ENCODE results near the gene CD27. TPM values are rescaled to one million over a fixed set of nuclear protein-coding genes. Genes with fewer than 3 reads are reported as not detected.

The CD27 gene
- polyA plus RNA-seq, 3 donors, result 0.08 to 1.2 (median 0.88) TPM

- H3K27ac ChIP-seq (ENCODE audit: low read depth in 1 of 2, low read length in 2 of 2), result peak overlapping the region in 1 of 2 donors; percentile 15
- H3K27ac Mint-ChIP-seq, result peak overlapping the region in 4 of 7 donors; percentile 18 to 60 (median 53)
- no peaks in the 10 kb centered on the region for H3K36me3 ChIP-seq (replicated peaks in 1 of 2; ENCODE audit: control insufficient read depth in 1 of 2, insufficient read depth in 2 of 2, low read length in 2 of 2)
- intact Hi-C loops (cut with micrococcal nuclease), result loop anchor here in 1 of 2 donors (5.0 kb wide), 1 partner anchor 118 kb away; no protein-coding TSS in a partner anchor
- TF ChIP-seq CTCF (IDR thresholded peaks at IDR 0.05), result no peak
- peaks cover 0 to 4% (median 0%) of the 10 kb centered on the region in 3 donors for H3K27me3 Mint-ChIP-seq (ENCODE audit: low read depth in 3 of 3)
- no peak overlapping the region for H3K4me3 ChIP-seq (replicated peaks in 1 of 3; ENCODE audit: low read depth in 2 of 3, low read length in 3 of 3)
- H3K9ac ChIP-seq (ENCODE audit: insufficient read depth, low read length, poor library complexity, severe bottlenecking), result no peak overlapping the region
- no peaks in the 10 kb centered on the region for H3K9me3 Mint-ChIP-seq
- no peaks in the 10 kb centered on the region for H3K79me2 ChIP-seq (ENCODE audit: insufficient read depth, low read length)
- 52% methylated on average over 4 of the region's 6 CpGs for WGBS (ENCODE audit: insufficient coverage)
- no peak overlapping the region for H2AFZ ChIP-seq (ENCODE audit: insufficient read depth, low read depth, low read length, poor library complexity, severe bottlenecking)
- no peaks in the 10 kb centered on the region for H3K9me3 ChIP-seq (replicated peaks in 1 of 2; ENCODE audit: control insufficient read depth in 1 of 2, insufficient read depth in 1 of 2, low read length in 2 of 2)
- no peak overlapping the region for H3K4me3 Mint-ChIP-seq
- peaks cover 22% of the 10 kb centered on the region for H3K4me1 Mint-ChIP-seq
- no peak overlapping the region for H3K4me2 ChIP-seq (replicated peaks; ENCODE audit: extremely low read depth, low read length, poor library complexity, severe bottlenecking)
- no peaks in the 10 kb centered on the region for H3K36me3 Mint-ChIP-seq
- no peak for DNase-seq
- no peaks in the 10 kb centered on the region for H4K20me1 ChIP-seq (ENCODE audit: insufficient read depth, low read length)
- no peaks in the 10 kb centered on the region for H3K27me3 ChIP-seq (ENCODE audit: control insufficient read depth in 2 of 2, insufficient read depth in 2 of 2, low read length in 2 of 2)
- H3K4me1 ChIP-seq (ENCODE audit: control insufficient read depth in 1 of 2, insufficient read depth in 2 of 2, low read length in 2 of 2), result peaks cover 20 to 29% of the 10 kb centered on the region in 2 donors
Measured at GRCh38 chr12:6424008-6424347, 20.8 kb upstream of the CD27 start.

GRCh38 chr12:6424866-6425265 lies 19.9 kb upstream of the CD27 start:
- Mint-ChIP-seq H3K4me1 (peaks cover 20% of the 10 kb centered on the region), H3K36me3 (no peaks in the 10 kb centered on the region), H3K27ac (peak overlapping the region in 1 of 7 donors; percentile 10), H3K9me3 (no peaks in the 10 kb centered on the region), H3K4me3 (no peak overlapping the region), H3K27me3 (ENCODE audit: low read depth in 3 of 3) (peaks cover 0 to 4% (median 0%) of the 10 kb centered on the region in 3 donors)
- no peaks in the 10 kb centered on the region for H3K79me2 ChIP-seq (ENCODE audit: insufficient read depth, low read length)
- H3K27ac ChIP-seq (ENCODE audit: low read depth in 1 of 2, low read length in 2 of 2), result no peak overlapping the region
- H3K4me2 ChIP-seq (replicated peaks; ENCODE audit: extremely low read depth, low read length, poor library complexity, severe bottlenecking), result no peak overlapping the region
- no peak overlapping the region for H3K9ac ChIP-seq (ENCODE audit: insufficient read depth, low read length, poor library complexity, severe bottlenecking)
- no peak for DNase-seq
- intact Hi-C loops (cut with micrococcal nuclease), result loop anchor here in 1 of 2 donors (5.0 kb wide), 2 partner anchors 37 to 117 kb away; no protein-coding TSS in a partner anchor
- no peak overlapping the region for H2AFZ ChIP-seq (ENCODE audit: insufficient read depth, low read depth, low read length, poor library complexity, severe bottlenecking)
- no peaks in the 10 kb centered on the region for H3K27me3 ChIP-seq (ENCODE audit: control insufficient read depth in 2 of 2, insufficient read depth in 2 of 2, low read length in 2 of 2)
- H3K4me3 ChIP-seq (replicated peaks in 1 of 3; ENCODE audit: low read depth in 2 of 3, low read length in 3 of 3), result no peak overlapping the region
- H3K4me1 ChIP-seq (ENCODE audit: control insufficient read depth in 1 of 2, insufficient read depth in 2 of 2, low read length in 2 of 2), result peaks cover 21 to 29% of the 10 kb centered on the region in 2 donors
- H3K9me3 ChIP-seq (replicated peaks in 1 of 2; ENCODE audit: control insufficient read depth in 1 of 2, insufficient read depth in 1 of 2, low read length in 2 of 2), result no peaks in the 10 kb centered on the region
- no peak for TF ChIP-seq CTCF (IDR thresholded peaks at IDR 0.05)
- no peaks in the 10 kb centered on the region for H3K36me3 ChIP-seq (replicated peaks in 1 of 2; ENCODE audit: control insufficient read depth in 1 of 2, insufficient read depth in 2 of 2, low read length in 2 of 2)
- WGBS (ENCODE audit: insufficient coverage), result 84% methylated on average over 6 of the region's 8 CpGs
- no peaks in the 10 kb centered on the region for H4K20me1 ChIP-seq (ENCODE audit: insufficient read depth, low read length)
